Measurements from ENCODE around the gene VCX3B.

GRCh38 chrX:8429692-8430249 lies 34.9 kb upstream of the VCX3B start:
- TF ChIP-seq CTCF (IDR thresholded peaks at IDR 0.05) (no peak), ZFX (IDR thresholded peaks at IDR 0.05; ENCODE audit: borderline replicate concordance) (no peak)

All from 22Rv1 (cell line).